Endothelial cell of umbilical vein (primary cell): Measurements from ENCODE around the gene CUEDC1. TPM values are rescaled to one million over a fixed set of nuclear protein-coding genes. Genes with fewer than 3 reads are reported as not detected.

Experiments used
- BruUV-seq: library from RNA; stranded (reverse); fragments of 400-500 nt; replicated peaks from 2 replicates; lab custom pipeline; 2021; lab: Mats Ljungman, UMichigan
- CTCF ChIA-PET: fragments of 300-600, 350-600 bp; sonication (Branson Sonifier 250); formaldehyde crosslinking; loops from one replicate; lab custom pipeline; 2021; ENCODE audit warnings: antibody characterized with exemption, inconsistent platforms; lab: Charles Lee
- POLR2A ChIA-PET: fragments of 300-600, 350-600 bp; sonication (Branson Sonifier 250); formaldehyde crosslinking; loops from one replicate; lab custom pipeline; 2021; ENCODE audit warnings: antibody characterized with exemption, inconsistent platforms; lab: Charles Lee
- DNase-seq: peaks from one replicate; pipeline ENCODE4 v3.0.0-alpha.2; 2011; ENCODE audit warnings: low read depth, low spot score
- FAIRE-seq: peaks from 2 replicates; lab custom pipeline; 2011; peaks lifted over from hg19 to GRCh38; lab: Jason Lieb, UNC
- H2AFZ ChIP-seq: 2 replicates; pipeline ENCODE4 v1.6.0; 2012; ENCODE audit warnings: low read depth, low read length, control low read depth, inconsistent platforms
- H3K27ac ChIP-seq: 2 replicates; pipeline ENCODE4 v1.5.1; 2011; ENCODE audit warnings: low read depth, mild to moderate bottlenecking, control low read depth, low read length, moderate library complexity; ENCODE audit not compliant: insufficient read depth
- H3K27me3 ChIP-seq, 2 experiments: 2 replicates each; pipeline versions ENCODE4 v1.6.0 to v1.6.1; 2011; ENCODE audit warnings: low read length in 2 of 2, mixed read lengths in 1 of 2; ENCODE audit not compliant: control insufficient read depth in 2 of 2, insufficient read depth in 2 of 2
- H3K36me3 ChIP-seq, 2 experiments: 2 replicates in 1 of 2; 3 replicates in 1 of 2; pipeline ENCODE4 v1.5.1; 2011; ENCODE audit warnings: low read length in 2 of 2, mild to moderate bottlenecking in 1 of 2, moderate library complexity in 1 of 2; ENCODE audit not compliant: control insufficient read depth in 2 of 2, insufficient read depth in 2 of 2; ENCODE audit errors: extremely low read depth in 1 of 2
- H3K4me1 ChIP-seq: 3 replicates; pipeline ENCODE4 v1.5.1; 2011; ENCODE audit warnings: mild to moderate bottlenecking, low read length; ENCODE audit not compliant: control insufficient read depth, insufficient read depth; ENCODE audit errors: extremely low read depth
- H3K4me2 ChIP-seq: 2 replicates; pipeline ENCODE4 v1.6.1; 2011; ENCODE audit warnings: low read length, control low read depth, mixed read lengths; ENCODE audit not compliant: insufficient read depth
- H3K4me3 ChIP-seq, 3 experiments: fragments of 200-600 bp in 1 of 3; sonication (generic), shearing (Covaris generic) in 1 of 3; replicated peaks in 1 of 3; 2 replicates each; pipeline ENCODE4 v1.5.1; 2011 to 2016; ENCODE audit warnings: control low read depth in 3 of 3, low read length in 3 of 3, mild to moderate bottlenecking in 2 of 3, inconsistent platforms in 1 of 3, low read depth in 1 of 3, moderate library complexity in 1 of 3; ENCODE audit not compliant: insufficient read depth in 1 of 3
- H3K79me2 ChIP-seq: 2 replicates; pipeline ENCODE4 v1.6.0; 2012; ENCODE audit warnings: low read length, inconsistent platforms; ENCODE audit not compliant: control insufficient read depth, insufficient read depth
- H3K9ac ChIP-seq: replicated peaks from 2 replicates; pipeline ENCODE3; 2011; ENCODE audit warnings: low read length, control low read depth; ENCODE audit not compliant: insufficient read depth; ENCODE audit errors: extremely low read depth
- H3K9me1 ChIP-seq: replicated peaks from 3 replicates; pipeline ENCODE4 v1.6.0; 2011; ENCODE audit warnings: mild to moderate bottlenecking, low read length; ENCODE audit not compliant: control insufficient read depth, insufficient read depth; ENCODE audit errors: extremely low read depth
- H3K9me3 ChIP-seq: replicated peaks from 2 replicates; pipeline ENCODE4 v1.5.1; 2012; ENCODE audit warnings: low read length, inconsistent platforms; ENCODE audit not compliant: control insufficient read depth, insufficient read depth
- H4K20me1 ChIP-seq: replicated peaks from 2 replicates; pipeline ENCODE3; 2011; ENCODE audit warnings: mild to moderate bottlenecking, low read length; ENCODE audit not compliant: control insufficient read depth, insufficient read depth; ENCODE audit errors: extremely low read depth
- CTCF ChIP-seq, 2 donors: IDR thresholded peaks; 1 replicate in 1 of 2; 2 replicates in 1 of 2; pipeline ENCODE4 v1.5.1; 2011; ENCODE audit warnings: low read length in 2 of 2, mild to moderate bottlenecking in 2 of 2, moderate library complexity in 2 of 2, control low read depth in 1 of 2, inconsistent platforms in 1 of 2, low read depth in 1 of 2; ENCODE audit not compliant: insufficient read depth in 1 of 2; ENCODE audit errors: extremely low read depth in 1 of 2
- EZH2 ChIP-seq: IDR thresholded peaks from 2 replicates; pipeline ENCODE4 v1.6.1; 2012; ENCODE audit warnings: borderline replicate concordance, low read depth, mild to moderate bottlenecking, moderate library complexity, low read length, inconsistent platforms; ENCODE audit not compliant: severe bottlenecking
- GATA2 ChIP-seq: IDR thresholded peaks from 2 replicates; pipeline ENCODE4 v1.7.0; 2011; ENCODE audit warnings: low read depth, mild to moderate bottlenecking, moderate library complexity, mixed read lengths, low read length; ENCODE audit not compliant: insufficient read length, insufficient read depth
- JUN ChIP-seq: IDR thresholded peaks from 2 replicates; pipeline ENCODE4 v1.6.1; 2011; ENCODE audit warnings: borderline replicate concordance, low read depth; ENCODE audit not compliant: insufficient read length, insufficient read depth
- MAX ChIP-seq: IDR thresholded peaks from 2 replicates; pipeline ENCODE4 v1.6.1; 2011; ENCODE audit not compliant: insufficient read depth, insufficient read length
- POLR2A ChIP-seq: IDR thresholded peaks from 2 replicates; pipeline ENCODE4 v1.6.1; 2012; ENCODE audit warnings: low read depth, mild to moderate bottlenecking, control low read depth, low read length
- POLR2AphosphoS5 ChIP-seq: IDR thresholded peaks from 2 replicates; pipeline ENCODE4 v1.6.1; 2012; ENCODE audit warnings: low read depth, mild to moderate bottlenecking, control low read depth, low read length, moderate library complexity; ENCODE audit not compliant: insufficient read depth
- dilution Hi-C: fragments of 300-500 bp; cut with MboI; formaldehyde crosslinking; loops from one replicate; pipeline ENCODE4 v1.15.0; 2019; ENCODE audit warnings: low sequenced_read_pairs; ENCODE audit not compliant: extremely low pct_ligation_motif_present
- intact Hi-C: fragments of 100-400 bp; cut with micrococcal nuclease; formaldehyde crosslinking; loops from one replicate; pipeline ENCODE4 v1.10.0; 2022
- polyA plus RNA-seq, 4 experiments: library from polyadenylated mRNA; depleted of rRNA in 3 of 4; stranded (reverse) in 3 of 4; unstranded in 1 of 4; fragments of >200 nt; gene quantifications; 2 replicates each; pipeline versions ENCODE4 v1.2.1 to v1.2.3, GENCODE V29; 2011 to 2012; ENCODE audit warnings: missing spikeins in 1 of 4
- total RNA-seq: library from RNA; stranded (reverse); gene quantifications from 2 replicates; pipeline ENCODE4 v1.2.3, GENCODE V29; 2021

Gene CUEDC1
- total and polyA plus RNA-seq, 2 donors (not counting 3 experiments of a cell fraction or from before 2014, with no cell fraction given) = 15.8 to 27.7 TPM

GRCh38 chr17:57871863-57872262 is 83.3 kb downstream of the CUEDC1 start:
- ChIA-PET POLR2A (no interaction called here), CTCF (interaction anchor here (1.6 to 11.3 kb wide), 2 partner anchors 14 to 128 kb away, joined by 4 to 202 read pairs; no protein-coding TSS in a partner anchor)
- FAIRE-seq (no peak), DNase-seq (no peak)
- Histone ChIP-seq H3K4me3 (no peak overlapping the region), H3K36me3 (peaks cover 0 to 2% of the 10 kb centered on the region in 2 experiments), H4K20me1 (no peaks in the 10 kb centered on the region), H3K79me2 (no peaks in the 10 kb centered on the region), H3K9me1 (no peaks in the 10 kb centered on the region), H3K4me2 (no peak overlapping the region), H3K9me3 (no peaks in the 10 kb centered on the region), H2AFZ (no peak overlapping the region), H3K27ac (no peak overlapping the region), H3K9ac (no peak overlapping the region), H3K4me1 (peaks cover 63% of the 10 kb centered on the region), H3K27me3 (no peaks in the 10 kb centered on the region)
- BruUV-seq = no TSS peak
- dilution Hi-C loops = loop anchor here (25.0 kb wide), 1 partner anchor 115 kb away; the partner anchor contains the start of gene VEZF1
- no peak for TF ChIP-seq MAX
- TF ChIP-seq POLR2A = no peak
- TF ChIP-seq EZH2 = no peak
- TF ChIP-seq CTCF (IDR thresholded peaks at IDR 0.05; ENCODE audit: extremely low read depth in 1 of 2, insufficient read depth in 1 of 2, low read depth in 1 of 2, low read length in 2 of 2) = no peak
- no peak for TF ChIP-seq POLR2AphosphoS5
- no peak for TF ChIP-seq GATA2
- no peak for TF ChIP-seq JUN
- intact Hi-C loops = no loop called here
